Fibroblast of skin of right quadriceps (primary cell): ENCODE measurements around the gene MXD1.

ENCODE experiments used
- DNase-seq: peaks from one replicate; pipeline ENCODE4 v3.0.0-alpha.2; 2013

MXD1 gene

GRCh38 chr2:69979902-69980807, 65.2 kb downstream of the MXD1 start:
- peak; percentile 61 for DNase-seq

GRCh38 chr2:69983392-69983966, 68.6 kb downstream of the MXD1 start:
- DNase-seq: no peak

- no peak for DNase-seq
These were observed 70.3 kb downstream of the MXD1 start for GRCh38 chr2:69985216-69985615.

- no peak for DNase-seq
These were observed 70.8 kb downstream of the MXD1 start for GRCh38 chr2:69985688-69986087.

GRCh38 chr2:69986691-69987090, 71.8 kb downstream of the MXD1 start:
- no peak for DNase-seq

GRCh38 chr2:69988086-69988635, 73.3 kb downstream of the MXD1 start:
- DNase-seq: no peak

GRCh38 chr2:69989009-69989408, 74.1 kb downstream of the MXD1 start:
- no peak for DNase-seq

- DNase-seq: no peak
These were observed 74.7 kb downstream of the MXD1 start for GRCh38 chr2:69989441-69990105.
